ENCODE results near the gene SLC17A9.

DNA sequence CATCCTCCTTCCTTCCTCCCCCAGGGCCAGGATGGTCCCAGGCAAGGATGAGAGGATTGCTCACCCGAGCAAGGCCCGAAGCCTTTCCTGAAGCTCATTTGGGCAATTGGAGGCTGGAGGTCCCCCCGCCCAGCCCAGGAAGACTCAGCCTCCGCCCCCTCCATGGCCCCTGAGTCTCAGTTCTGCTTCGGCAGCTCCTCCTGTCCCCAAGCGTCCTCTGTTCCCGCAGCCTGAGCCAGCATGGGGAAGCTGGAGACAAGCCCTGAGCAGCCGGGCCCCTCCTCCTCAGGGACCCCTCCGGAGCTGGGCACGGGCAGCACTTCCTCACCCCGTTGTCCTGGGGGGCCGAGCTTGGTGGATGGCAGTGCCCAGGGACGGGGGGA, 26.0 kb downstream of the SLC17A9 start:
- TF ChIP-seq ZNF274 (IDR thresholded peaks at IDR 0.05; ENCODE audit: low read depth, low read length) (no peak), YY1 (IDR thresholded peaks at IDR 0.05; ENCODE audit: insufficient read depth, insufficient read length) (no peak), SUZ12 (IDR thresholded peaks at IDR 0.05; ENCODE audit: extremely low read depth, insufficient read depth, insufficient read length) (no peak)

Measured in NT2/D1 (cell line).